Measurements from ENCODE around the gene CFAP92. TPM values are rescaled to one million over a fixed set of nuclear protein-coding genes. Genes with fewer than 3 reads are reported as not detected.

Gene CFAP92
- total and polyA plus RNA-seq, 2 donors (not counting 3 experiments of a cell fraction or from before 2014, with no cell fraction given) = 0.04 to 0.62 TPM

DNA sequence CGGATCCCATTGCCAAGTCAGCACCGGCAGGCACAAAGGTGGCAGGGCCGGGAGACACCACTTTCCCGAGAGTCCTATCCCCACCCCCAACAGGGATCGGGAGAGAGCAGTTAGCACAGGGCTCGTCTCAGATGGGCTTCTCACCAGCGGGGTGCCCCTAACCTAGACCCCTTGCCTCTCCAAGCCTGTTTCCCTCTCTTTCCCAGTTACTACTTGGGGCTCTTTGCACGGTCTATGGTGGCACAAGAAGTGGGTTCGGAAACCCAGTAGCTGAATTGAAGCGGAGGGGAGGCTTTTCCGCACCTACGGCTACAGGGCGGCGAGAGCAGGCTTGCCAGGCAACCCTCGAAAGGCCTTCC, 6.8 kb upstream of the CFAP92 start:
- H3K27me3 ChIP-seq (ENCODE audit: control insufficient read depth in 2 of 2, insufficient read depth in 2 of 2, low read length in 2 of 2) = peaks cover 26 to 55% of the 10 kb centered on the region in 2 experiments
- H4K20me1 ChIP-seq (replicated peaks; ENCODE audit: control insufficient read depth, extremely low read depth, insufficient read depth, low read length) = no peaks in the 10 kb centered on the region
- CTCF ChIA-PET = no interaction called here
- H3K4me2 ChIP-seq (ENCODE audit: insufficient read depth, low read length) = peak overlapping the region; percentile 45
- dilution Hi-C loops (cut with MboI; ENCODE audit: extremely low pct_ligation_motif_present, low sequenced_read_pairs) (no loop called here), intact Hi-C loops (cut with micrococcal nuclease) (loop anchor here (2.0 kb wide), 1 partner anchor 14 kb away; no protein-coding TSS in a partner anchor)
- no peaks in the 10 kb centered on the region for H3K9me3 ChIP-seq (replicated peaks; ENCODE audit: control insufficient read depth, insufficient read depth, low read length)
- H3K36me3 ChIP-seq (ENCODE audit: control insufficient read depth in 2 of 2, extremely low read depth in 1 of 2, insufficient read depth in 2 of 2, low read length in 2 of 2) = no peaks in the 10 kb centered on the region
- no peaks in the 10 kb centered on the region for H3K79me2 ChIP-seq (ENCODE audit: control insufficient read depth, insufficient read depth, low read length)
- no peaks in the 10 kb centered on the region for H3K9me1 ChIP-seq (replicated peaks; ENCODE audit: control insufficient read depth, extremely low read depth, insufficient read depth, low read length)
- DNase-seq (ENCODE audit: low read depth, low spot score) (peak; percentile 16), FAIRE-seq (no peak)
- BruUV-seq (replicated peaks) = no TSS peak
- H2AFZ ChIP-seq (ENCODE audit: low read depth, low read length) = peak overlapping the region; percentile 83
- POLR2A ChIA-PET = no interaction called here
- H3K4me3 ChIP-seq (replicated peaks in 1 of 3; ENCODE audit: insufficient read depth in 1 of 3, low read depth in 1 of 3, low read length in 3 of 3) = peak overlapping the region in 2 of 3 experiments; percentile 40 to 45
- peaks cover 12% of the 10 kb centered on the region for H3K4me1 ChIP-seq (ENCODE audit: control insufficient read depth, extremely low read depth, insufficient read depth, low read length)
- no peak overlapping the region for H3K9ac ChIP-seq (replicated peaks; ENCODE audit: extremely low read depth, insufficient read depth, low read length)
- H3K27ac ChIP-seq (ENCODE audit: insufficient read depth, low read depth, low read length) = no peak overlapping the region
- TF ChIP-seq, protein P1, sequence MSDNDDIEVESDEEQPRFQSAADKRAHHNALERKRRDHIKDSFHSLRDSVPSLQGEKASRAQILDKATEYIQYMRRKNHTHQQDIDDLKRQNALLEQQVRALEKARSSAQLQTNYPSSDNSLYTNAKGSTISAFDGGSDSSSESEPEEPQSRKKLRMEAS (IDR thresholded peaks at IDR 0.05; ENCODE audit: insufficient read depth, insufficient read length) = no peak
- TF ChIP-seq GATA2 (IDR thresholded peaks at IDR 0.05; ENCODE audit: insufficient read depth, insufficient read length, low read depth, low read length) (no peak), EZH2 (IDR thresholded peaks at IDR 0.05; ENCODE audit: borderline replicate concordance, low read depth, low read length, severe bottlenecking) (no peak), MYC (IDR thresholded peaks at IDR 0.05; ENCODE audit: low read depth, low read length) (no peak), FOS (IDR thresholded peaks at IDR 0.05; ENCODE audit: borderline replicate concordance, insufficient read depth, low read length) (no peak), CTCF (IDR thresholded peaks at IDR 0.05; ENCODE audit: extremely low read depth in 1 of 2, insufficient read depth in 1 of 2, low read depth in 1 of 2, low read length in 2 of 2) (no peak), POLR2AphosphoS5 (IDR thresholded peaks at IDR 0.05; ENCODE audit: insufficient read depth, low read depth, low read length) (no peak), POLR2A (IDR thresholded peaks at IDR 0.05; ENCODE audit: low read depth, low read length) (no peak), JUN (IDR thresholded peaks at IDR 0.05; ENCODE audit: borderline replicate concordance, insufficient read depth, insufficient read length, low read depth) (no peak)
